22Rv1 (cell line): ENCODE results near the gene ACSM2A.

Experiments used
- ZFX ChIP-seq: fragments of 450-650 bp; IDR thresholded peaks from 2 replicates; pipeline ENCODE4 v1.6.1; 2017; ENCODE audit warnings: antibody characterized with exemption, borderline replicate concordance
- TF ChIP-seq, protein P1 (sequence below): fragments of 450-650 bp; IDR thresholded peaks from 2 replicates; pipeline ENCODE4 v1.5.1; 2017; ENCODE audit warnings: mild to moderate bottlenecking

- TF ChIP-seq, protein P1, sequence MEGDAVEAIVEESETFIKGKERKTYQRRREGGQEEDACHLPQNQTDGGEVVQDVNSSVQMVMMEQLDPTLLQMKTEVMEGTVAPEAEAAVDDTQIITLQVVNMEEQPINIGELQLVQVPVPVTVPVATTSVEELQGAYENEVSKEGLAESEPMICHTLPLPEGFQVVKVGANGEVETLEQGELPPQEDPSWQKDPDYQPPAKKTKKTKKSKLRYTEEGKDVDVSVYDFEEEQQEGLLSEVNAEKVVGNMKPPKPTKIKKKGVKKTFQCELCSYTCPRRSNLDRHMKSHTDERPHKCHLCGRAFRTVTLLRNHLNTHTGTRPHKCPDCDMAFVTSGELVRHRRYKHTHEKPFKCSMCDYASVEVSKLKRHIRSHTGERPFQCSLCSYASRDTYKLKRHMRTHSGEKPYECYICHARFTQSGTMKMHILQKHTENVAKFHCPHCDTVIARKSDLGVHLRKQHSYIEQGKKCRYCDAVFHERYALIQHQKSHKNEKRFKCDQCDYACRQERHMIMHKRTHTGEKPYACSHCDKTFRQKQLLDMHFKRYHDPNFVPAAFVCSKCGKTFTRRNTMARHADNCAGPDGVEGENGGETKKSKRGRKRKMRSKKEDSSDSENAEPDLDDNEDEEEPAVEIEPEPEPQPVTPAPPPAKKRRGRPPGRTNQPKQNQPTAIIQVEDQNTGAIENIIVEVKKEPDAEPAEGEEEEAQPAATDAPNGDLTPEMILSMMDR, result no peak
- TF ChIP-seq ZFX, result no peak
Observed at GRCh38 chr16:20430948-20431347, 20.4 kb upstream of the ACSM2A start.
